Dedifferentiated amniotic fluid mesenchymal stem cell (primary cell): ENCODE data around the gene ZFYVE19.

Experiments
- DNase-seq: peaks from one replicate; pipeline ENCODE4 v3.0.0-alpha.2; 2016; ENCODE audit errors: extremely low spot score

ZFYVE19 gene

GRCh38 chr15:40807028-40807887 is at the start of gene ZFYVE19, which contains the start of gene DNAJC17:
ZFYVE19 (plus strand) TSS chr15:40807089; CDS start chr15:40807590, 501 bp downstream.
DNAJC17 (minus strand) TSS chr15:40807473; CDS start chr15:40807446, 27 bp downstream.
- DNase-seq = peak; percentile 99

- no peak for DNase-seq
Observed at GRCh38 chr15:40759961-40760360, 46.9 kb upstream of the ZFYVE19 start.

GRCh38 chr15:40762919-40763800 is 43.7 kb upstream of the ZFYVE19 start:
- no peak for DNase-seq

- no peak for DNase-seq
Observed at GRCh38 chr15:40763801-40764628, 42.9 kb upstream of the ZFYVE19 start, which contains the start of gene GCHFR. GCHFR (plus strand) TSS chr15:40764068; CDS start chr15:40764181, 113 bp downstream.

- no peak for DNase-seq
Observed at GRCh38 chr15:40764629-40765103, 42.2 kb upstream of the ZFYVE19 start.

GRCh38 chr15:40766194-40766815 is 40.6 kb upstream of the ZFYVE19 start:
- no peak for DNase-seq

- DNase-seq = no peak
Observed at GRCh38 chr15:40766906-40767837, 39.7 kb upstream of the ZFYVE19 start.

- no peak for DNase-seq
Observed at GRCh38 chr15:40767838-40768500, 38.9 kb upstream of the ZFYVE19 start.

- no peak for DNase-seq
Observed at GRCh38 chr15:40768521-40769273, 38.2 kb upstream of the ZFYVE19 start.

- DNase-seq = no peak
Observed at GRCh38 chr15:40769274-40770146, 37.4 kb upstream of the ZFYVE19 start, which contains the start of gene C15orf62. C15orf62 (plus strand) TSS chr15:40769980; CDS start chr15:40770496, 516 bp downstream.

- DNase-seq = no peak
Observed at GRCh38 chr15:40770147-40770721, 36.7 kb upstream of the ZFYVE19 start.

GRCh38 chr15:40771242-40771641 is 35.6 kb upstream of the ZFYVE19 start:
- DNase-seq = no peak

GRCh38 chr15:40772014-40772413 is 34.9 kb upstream of the ZFYVE19 start:
- no peak for DNase-seq

GRCh38 chr15:40773496-40773895 is 33.4 kb upstream of the ZFYVE19 start:
- no peak for DNase-seq

GRCh38 chr15:40773902-40774301 is 33.0 kb upstream of the ZFYVE19 start:
- DNase-seq = no peak

GRCh38 chr15:40775007-40775406 is 31.9 kb upstream of the ZFYVE19 start:
- no peak for DNase-seq
